ENCODE results near the gene NOL12. TPM values are rescaled to one million over a fixed set of nuclear protein-coding genes. Genes with fewer than 3 reads are reported as not detected.
A peak's percentile ranks its signal among the peaks of the same experiment; 100 is the strongest.

The NOL12 gene
- total RNA-seq, 2 donors from 2014 or later, result 17.8 to 24.7 TPM

DNA sequence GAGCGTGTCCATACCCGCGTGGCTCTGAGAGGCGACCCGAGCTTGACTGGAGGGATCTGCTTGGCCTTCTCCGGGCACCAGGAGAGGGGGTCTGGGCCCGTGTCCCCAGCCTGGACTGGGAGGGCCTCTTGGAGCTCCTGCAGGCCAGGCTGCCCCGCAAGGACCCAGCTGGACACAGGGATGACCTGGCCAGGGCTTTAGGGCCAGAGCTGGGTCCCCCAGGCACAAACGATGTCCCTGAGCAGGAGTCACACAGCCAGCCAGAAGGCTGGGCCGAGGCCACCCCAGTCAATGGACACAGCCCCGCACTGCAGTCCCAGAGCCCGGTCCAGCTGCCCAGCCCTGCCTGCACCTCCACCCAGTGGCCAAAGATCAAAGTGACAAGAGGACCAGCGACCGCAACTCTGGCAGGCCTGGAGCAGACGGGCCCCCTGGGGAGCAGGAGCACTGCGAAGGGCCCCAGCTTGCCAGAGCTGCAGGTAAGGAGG is 48.9 kb downstream of the NOL12 start:
- Histone ChIP-seq H3K9me3 (no peaks in the 10 kb centered on the region), H3K4me3 (no peak overlapping the region), H3K36me3 (no peaks in the 10 kb centered on the region), H3K4me1 (peaks cover 0 to 20% of the 10 kb centered on the region in 2 donors), H3K27ac (no peak overlapping the region), H3K27me3 (no peaks in the 10 kb centered on the region)
- peak; percentile 76 for DNase-seq (ENCODE audit: low spot score)
- TF ChIP-seq, protein P1, sequence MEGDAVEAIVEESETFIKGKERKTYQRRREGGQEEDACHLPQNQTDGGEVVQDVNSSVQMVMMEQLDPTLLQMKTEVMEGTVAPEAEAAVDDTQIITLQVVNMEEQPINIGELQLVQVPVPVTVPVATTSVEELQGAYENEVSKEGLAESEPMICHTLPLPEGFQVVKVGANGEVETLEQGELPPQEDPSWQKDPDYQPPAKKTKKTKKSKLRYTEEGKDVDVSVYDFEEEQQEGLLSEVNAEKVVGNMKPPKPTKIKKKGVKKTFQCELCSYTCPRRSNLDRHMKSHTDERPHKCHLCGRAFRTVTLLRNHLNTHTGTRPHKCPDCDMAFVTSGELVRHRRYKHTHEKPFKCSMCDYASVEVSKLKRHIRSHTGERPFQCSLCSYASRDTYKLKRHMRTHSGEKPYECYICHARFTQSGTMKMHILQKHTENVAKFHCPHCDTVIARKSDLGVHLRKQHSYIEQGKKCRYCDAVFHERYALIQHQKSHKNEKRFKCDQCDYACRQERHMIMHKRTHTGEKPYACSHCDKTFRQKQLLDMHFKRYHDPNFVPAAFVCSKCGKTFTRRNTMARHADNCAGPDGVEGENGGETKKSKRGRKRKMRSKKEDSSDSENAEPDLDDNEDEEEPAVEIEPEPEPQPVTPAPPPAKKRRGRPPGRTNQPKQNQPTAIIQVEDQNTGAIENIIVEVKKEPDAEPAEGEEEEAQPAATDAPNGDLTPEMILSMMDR (IDR thresholded peaks at IDR 0.05), result peak; percentile 20 to 59

DNA sequence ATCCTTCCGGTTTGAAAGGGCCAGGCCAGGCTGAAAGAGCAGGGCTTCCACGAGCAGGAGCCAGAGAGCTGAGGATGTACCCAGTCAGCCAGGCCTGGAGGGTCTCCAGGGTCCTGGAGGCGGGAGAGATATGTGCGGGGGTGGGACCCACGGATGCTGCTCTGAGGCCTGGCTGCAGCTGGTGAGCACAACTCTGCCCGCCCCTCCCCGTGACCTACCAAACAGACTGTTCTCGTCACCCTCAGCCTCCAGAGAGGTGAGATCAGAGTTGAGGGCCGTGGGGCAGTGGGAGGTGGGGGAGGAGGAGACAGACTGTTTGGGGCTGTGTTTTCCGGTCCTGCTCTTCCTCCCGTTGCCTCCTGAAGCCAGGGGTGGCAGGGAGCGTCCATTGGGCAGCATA is 52.9 kb downstream of the NOL12 start:
- no peak overlapping the region for H3K4me3 ChIP-seq
- H3K36me3 ChIP-seq, result no peaks in the 10 kb centered on the region
- TF ChIP-seq, protein P1 (IDR thresholded peaks at IDR 0.05), result no peak
- peak overlapping the region; percentile 24 to 57 for H3K27ac ChIP-seq
- H3K9me3 ChIP-seq, result no peaks in the 10 kb centered on the region
- no peaks in the 10 kb centered on the region for H3K27me3 ChIP-seq
- peaks cover 0 to 41% of the 10 kb centered on the region in 2 donors for H3K4me1 ChIP-seq
- peak; percentile 89 for DNase-seq (ENCODE audit: low spot score)

DNA sequence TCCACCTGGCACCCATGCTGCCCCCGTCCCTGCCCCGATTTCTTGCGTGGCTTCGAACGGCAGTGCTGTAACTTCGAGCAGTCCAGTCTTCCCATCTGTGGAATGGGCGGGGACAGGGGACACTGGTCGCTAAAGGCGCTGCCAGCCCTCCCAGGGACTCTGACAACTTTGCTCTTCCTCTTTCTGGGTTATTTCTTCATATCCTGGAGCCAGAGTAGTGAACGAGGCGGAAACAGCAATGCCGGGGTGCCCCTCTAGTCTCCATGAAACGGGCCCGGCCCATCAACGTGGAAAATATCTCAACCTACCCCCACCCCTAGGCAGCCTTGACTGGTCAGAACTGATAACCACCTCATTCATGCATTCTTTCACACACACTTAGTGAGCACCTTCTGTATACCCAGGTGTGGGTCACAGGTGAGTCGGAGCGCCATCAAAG is 53.5 kb downstream of the NOL12 start:
- DNase-seq (ENCODE audit: low spot score), result no peak
- H3K4me1 ChIP-seq, result peaks cover 0 to 41% of the 10 kb centered on the region in 2 donors
- peak overlapping the region; percentile 24 to 57 for H3K27ac ChIP-seq
- H3K4me3 ChIP-seq, result no peak overlapping the region
- TF ChIP-seq, protein P1 (IDR thresholded peaks at IDR 0.05), result no peak
- H3K9me3 ChIP-seq, result no peaks in the 10 kb centered on the region
- H3K36me3 ChIP-seq, result no peaks in the 10 kb centered on the region
- no peaks in the 10 kb centered on the region for H3K27me3 ChIP-seq

GRCh38 chr22:37740455-37741311 is 54.5 kb downstream of the NOL12 start:
- Histone ChIP-seq H3K9me3 (no peaks in the 10 kb centered on the region), H3K27me3 (no peaks in the 10 kb centered on the region), H3K4me3 (no peak overlapping the region), H3K27ac (peak overlapping the region; percentile 31 to 35), H3K36me3 (no peaks in the 10 kb centered on the region), H3K4me1 (peaks cover 0 to 50% of the 10 kb centered on the region in 2 donors)
- DNase-seq (ENCODE audit: low spot score), result no peak
- TF ChIP-seq, protein P1 (IDR thresholded peaks at IDR 0.05), result no peak

DNA sequence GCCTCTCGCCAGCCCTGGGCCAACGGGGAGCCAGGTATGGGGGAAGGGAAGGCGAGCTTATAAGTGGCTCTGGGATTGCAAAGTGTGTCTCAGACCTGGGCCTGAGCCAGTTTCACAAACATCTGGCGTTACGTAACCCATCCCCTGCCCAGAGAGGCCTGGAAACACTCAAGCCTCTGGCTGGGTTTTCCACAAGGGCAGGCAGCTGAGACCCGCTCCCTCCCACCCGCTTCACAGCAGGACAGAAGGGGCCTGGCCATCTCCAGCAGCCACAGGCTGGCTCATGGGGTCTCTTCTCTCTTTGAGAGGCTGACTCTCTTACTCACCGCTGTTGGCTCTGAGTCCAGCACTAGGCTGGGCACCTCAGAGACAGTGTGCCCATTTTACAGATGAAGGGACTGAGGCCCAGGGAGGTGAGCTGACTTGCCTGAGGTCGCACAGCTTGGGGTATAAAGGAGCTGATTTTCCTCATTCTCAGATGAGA is 55.2 kb downstream of the NOL12 start:
- H3K27me3 ChIP-seq, result no peaks in the 10 kb centered on the region
- DNase-seq (ENCODE audit: low spot score), result peak; percentile 94
- H3K4me1 ChIP-seq, result peaks cover 0 to 50% of the 10 kb centered on the region in 2 donors
- H3K36me3 ChIP-seq, result no peaks in the 10 kb centered on the region
- peak overlapping the region; percentile 31 to 35 for H3K27ac ChIP-seq
- no peaks in the 10 kb centered on the region for H3K9me3 ChIP-seq
- H3K4me3 ChIP-seq, result no peak overlapping the region
- TF ChIP-seq, protein P1 (IDR thresholded peaks at IDR 0.05), result no peak
